Spleen (tissue), 11 donors: ENCODE results near the gene PGBD5. TPM values are rescaled to one million over a fixed set of nuclear protein-coding genes. Genes with fewer than 3 reads are reported as not detected.

ENCODE experiments used
- DNase-seq: peaks from one replicate; pipeline ENCODE4 v3.0.0-alpha.2; 2020
- H3K27ac ChIP-seq, 8 donors: fragments of 200-600 bp; sonication (generic) in 7 of 8; 1 replicate in 4 of 8; 2 replicates in 4 of 8; pipeline versions ENCODE4 v1.5.0 to v1.8.0; 2016 to 2021; ENCODE audit warnings: inconsistent platforms in 4 of 8, mild to moderate bottlenecking in 4 of 8, moderate library complexity in 1 of 8
- H3K27me3 ChIP-seq, 7 donors: fragments of 200-600 bp; sonication (generic) in 6 of 7; replicated peaks in 1 of 7; 1 replicate in 4 of 7; 2 replicates in 3 of 7; pipeline versions ENCODE4 v1.5.0 to v1.8.0; 2016 to 2021; ENCODE audit warnings: inconsistent platforms in 3 of 7, mild to moderate bottlenecking in 1 of 7
- H3K36me3 ChIP-seq, 6 donors: fragments of 200-600 bp; sonication (generic) in 5 of 6; 1 replicate in 4 of 6; 2 replicates in 2 of 6; pipeline versions ENCODE4 v1.5.0 to v1.8.0; 2016 to 2021; ENCODE audit warnings: inconsistent platforms in 2 of 6
- H3K4me1 ChIP-seq, 6 donors: fragments of 200-600 bp; sonication (generic) in 5 of 6; 1 replicate in 3 of 6; 2 replicates in 3 of 6; pipeline versions ENCODE4 v1.5.0 to v1.8.0; 2016 to 2021; ENCODE audit warnings: inconsistent platforms in 3 of 6
- H3K4me3 ChIP-seq, 8 donors: fragments of 200-600 bp; sonication (generic) in 7 of 8; 1 replicate in 4 of 8; 2 replicates in 4 of 8; pipeline versions ENCODE4 v1.5.0 to v1.8.0; 2016 to 2021; ENCODE audit warnings: inconsistent platforms in 4 of 8, mild to moderate bottlenecking in 4 of 8, moderate library complexity in 2 of 8
- H3K9me3 ChIP-seq, 8 donors: fragments of 200-600 bp; sonication (generic) in 7 of 8; 1 replicate in 4 of 8; 2 replicates in 4 of 8; pipeline versions ENCODE4 v1.5.0 to v1.8.0; 2016 to 2021; ENCODE audit warnings: inconsistent platforms in 4 of 8
- POLR2A ChIP-seq, 3 donors: fragments of 450-650 bp; IDR thresholded peaks; one replicate each; pipeline ENCODE4 v1.5.1; 2017; ENCODE audit warnings: antibody characterized with exemption in 3 of 3, mild to moderate bottlenecking in 1 of 3
- POLR2AphosphoS5 ChIP-seq, 3 donors: sonication (generic); formaldehyde crosslinking; IDR thresholded peaks; one replicate each; pipeline ENCODE4 v1.5.1; 2017; ENCODE audit warnings: antibody characterized with exemption in 3 of 3
- WGBS, 5 donors: extraction: QIAGEN DNeasy Blood & Tissue Kit in 3 of 5; methylation state at CpG; one replicate each; pipeline versions ENCODE4 v1.1.5 to v1.1.7; 2013 to 2018; 5-methylcytosine and 5-hydroxymethylcytosine counted together
- intact Hi-C: fragments of 100-400 bp; cut with DNase I; formaldehyde crosslinking; loops from one replicate; pipeline ENCODE4 v1.15.0; 2023; ENCODE audit warnings: low total_unique reads
- polyA plus RNA-seq, 3 donors: library from polyadenylated mRNA; stranded (reverse); fragments of 200-250 nt; gene quantifications; one replicate each; pipeline ENCODE4 v1.2.1, GENCODE V29; 2013
- total RNA-seq, 7 donors: library from RNA; depleted of rRNA in 3 of 7; stranded (reverse); fragments of >200 nt in 3 of 7; fragmentation: NEBNext Ultra II Directional in 4 of 7; extraction: Animal tissue kit (Norgen Biotek cat#: 25700) in 4 of 7; gene quantifications; one replicate each; pipeline versions ENCODE4 v1.1.0 to v1.2.1, GENCODE V29; 2016 to 2021
- TF ChIP-seq, protein P1 (sequence below), 11 experiments: fragments of 200-600 bp in 7 of 11; fragments of 450-650 bp in 4 of 11; sonication (generic) in 4 of 11; IDR thresholded peaks in 8 of 11; conservative IDR thresholded peaks in 3 of 11; 1 replicate in 7 of 11; 2 replicates in 4 of 11; pipeline versions ENCODE4 v1.4.0 to v1.8.0; 2016 to 2021; ENCODE audit warnings: antibody characterized with exemption in 11 of 11, inconsistent platforms in 4 of 11, mild to moderate bottlenecking in 1 of 11
- donor health status: healthy with polysubstance abuse.
- donor health status: DM: no; HTN: no; CAD: no; lungs with moderate emphysema.
- donor health status: DM: no; HTN: no; CAD: no.
- donor health status: Bipolar disorder and iron deficiency.
- donor health status: healthy.
- donor health status: DM: no; HTN: no; CAD: no.
- donor health status: DM: yes; HTN: yes; CAD: no.

The PGBD5 gene
- total and polyA plus RNA-seq, 10 donors = 0.07 to 6.7 (median 3.0) TPM

DNA sequence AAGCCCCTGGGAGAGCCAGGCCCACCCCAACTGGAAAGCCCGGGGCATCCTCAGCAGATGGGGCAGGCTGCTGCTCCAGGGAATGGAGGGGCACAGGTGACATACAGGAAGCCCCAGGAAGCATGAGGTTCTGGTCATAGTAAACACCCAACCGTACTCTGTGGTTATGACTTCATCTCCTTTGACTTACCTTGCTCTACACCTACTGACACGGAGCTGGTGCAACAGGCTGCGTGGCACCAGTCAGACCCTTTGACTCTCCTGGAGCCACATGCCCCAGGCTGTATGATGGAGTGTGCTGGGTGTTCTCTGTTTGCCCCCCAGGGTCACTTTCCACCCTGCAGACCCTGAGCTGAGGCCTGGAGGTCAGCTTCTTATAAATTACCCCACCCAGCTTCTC is 72.1 kb downstream of the PGBD5 start:
- DNase-seq = no peak
- no peaks in the 10 kb centered on the region for H3K4me1 ChIP-seq
- no peaks in the 10 kb centered on the region for H3K36me3 ChIP-seq
- no peaks in the 10 kb centered on the region for H3K27me3 ChIP-seq
- 73 to 86% (median 81%) methylated on average over 4 of the region's 4 CpGs for WGBS, 5 donors
- H3K27ac ChIP-seq = no peak overlapping the region
- TF ChIP-seq POLR2A (IDR thresholded peaks at IDR 0.05) = no peak
- TF ChIP-seq, protein P1, sequence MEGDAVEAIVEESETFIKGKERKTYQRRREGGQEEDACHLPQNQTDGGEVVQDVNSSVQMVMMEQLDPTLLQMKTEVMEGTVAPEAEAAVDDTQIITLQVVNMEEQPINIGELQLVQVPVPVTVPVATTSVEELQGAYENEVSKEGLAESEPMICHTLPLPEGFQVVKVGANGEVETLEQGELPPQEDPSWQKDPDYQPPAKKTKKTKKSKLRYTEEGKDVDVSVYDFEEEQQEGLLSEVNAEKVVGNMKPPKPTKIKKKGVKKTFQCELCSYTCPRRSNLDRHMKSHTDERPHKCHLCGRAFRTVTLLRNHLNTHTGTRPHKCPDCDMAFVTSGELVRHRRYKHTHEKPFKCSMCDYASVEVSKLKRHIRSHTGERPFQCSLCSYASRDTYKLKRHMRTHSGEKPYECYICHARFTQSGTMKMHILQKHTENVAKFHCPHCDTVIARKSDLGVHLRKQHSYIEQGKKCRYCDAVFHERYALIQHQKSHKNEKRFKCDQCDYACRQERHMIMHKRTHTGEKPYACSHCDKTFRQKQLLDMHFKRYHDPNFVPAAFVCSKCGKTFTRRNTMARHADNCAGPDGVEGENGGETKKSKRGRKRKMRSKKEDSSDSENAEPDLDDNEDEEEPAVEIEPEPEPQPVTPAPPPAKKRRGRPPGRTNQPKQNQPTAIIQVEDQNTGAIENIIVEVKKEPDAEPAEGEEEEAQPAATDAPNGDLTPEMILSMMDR (IDR thresholded peaks at IDR 0.05 in 8 of 11, conservative IDR thresholded peaks at IDR 0.05 in 3 of 11) = no peak
- TF ChIP-seq POLR2AphosphoS5 (IDR thresholded peaks at IDR 0.05) = no peak
- no peak overlapping the region for H3K4me3 ChIP-seq
- no peaks in the 10 kb centered on the region for H3K9me3 ChIP-seq
- intact Hi-C loops = no loop called here

DNA sequence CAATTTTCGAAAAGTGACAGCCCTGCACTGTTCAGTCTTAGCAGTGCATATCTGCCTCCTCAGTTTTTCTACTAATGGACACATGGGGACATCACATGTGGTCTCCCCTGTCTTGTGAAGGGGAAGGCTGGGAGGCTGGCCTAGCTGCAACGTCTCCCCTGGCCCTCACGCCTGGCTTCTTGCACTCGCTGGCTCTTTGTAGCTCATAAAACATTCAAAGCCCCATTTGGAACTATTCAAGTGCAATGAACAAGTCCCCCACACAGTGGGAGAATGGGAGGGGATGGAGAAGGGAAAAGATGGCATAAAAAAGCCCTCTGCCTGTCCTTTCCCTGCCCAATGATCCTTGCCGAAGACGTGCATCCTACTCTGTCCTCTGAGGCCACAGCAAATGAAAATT is 73.6 kb downstream of the PGBD5 start:
- intact Hi-C loops = no loop called here
- Histone ChIP-seq H3K27ac (no peak overlapping the region), H3K9me3 (no peaks in the 10 kb centered on the region), H3K4me3 (no peak overlapping the region), H3K4me1 (no peaks in the 10 kb centered on the region), H3K27me3 (no peaks in the 10 kb centered on the region), H3K36me3 (no peaks in the 10 kb centered on the region)
- DNase-seq = no peak
- 84 to 91% (median 88%) methylated on average over 6 of the region's 6 CpGs for WGBS, 5 donors
- TF ChIP-seq POLR2AphosphoS5 (IDR thresholded peaks at IDR 0.05) (no peak), POLR2A (IDR thresholded peaks at IDR 0.05) (no peak)
- TF ChIP-seq, protein P1 (IDR thresholded peaks at IDR 0.05 in 8 of 11, conservative IDR thresholded peaks at IDR 0.05 in 3 of 11) = no peak

DNA sequence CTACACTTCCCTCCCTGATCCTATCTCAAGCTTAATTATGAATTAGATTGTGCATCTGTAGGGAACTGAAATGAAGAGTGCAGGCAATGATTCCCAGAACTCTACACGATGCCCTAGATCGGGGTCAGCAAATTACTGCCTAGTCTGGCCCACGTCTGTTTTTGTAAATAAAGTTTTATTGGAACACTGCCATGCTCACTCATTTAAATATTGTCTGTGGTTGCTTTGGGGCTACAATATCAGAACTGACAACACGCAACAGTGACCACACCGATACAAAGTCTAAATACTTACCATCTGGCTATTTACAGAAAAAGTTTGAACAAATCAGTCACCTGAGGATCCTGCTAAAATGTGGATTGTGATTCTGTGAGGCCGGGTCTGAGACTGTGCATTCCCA is 74.1 kb downstream of the PGBD5 start:
- H3K27ac ChIP-seq = no peak overlapping the region

DNA sequence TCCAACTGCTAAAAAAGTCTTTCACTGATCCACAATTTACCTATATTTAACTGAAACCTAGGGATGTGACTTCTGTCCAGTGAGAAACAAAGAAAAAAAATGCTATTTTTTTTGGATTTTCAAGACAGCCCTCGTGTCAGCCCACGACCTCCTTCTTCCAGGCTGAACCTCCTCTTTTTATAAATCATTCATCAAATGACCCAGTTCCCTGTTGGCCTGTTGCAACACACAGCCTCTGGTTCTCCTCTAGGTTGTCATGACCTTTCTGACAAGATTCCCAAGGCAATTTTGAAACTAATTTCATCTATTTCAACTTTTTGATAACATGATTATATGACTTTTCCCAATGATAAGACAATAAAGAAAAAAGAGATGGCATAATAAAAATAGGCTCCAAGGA is 74.6 kb downstream of the PGBD5 start:
- H3K27ac ChIP-seq = no peak overlapping the region

More for the DNA sequence above, 74.1 kb downstream of the PGBD5 start:
- 67 to 87% (median 74%) methylated on average over 6 of the region's 6 CpGs for WGBS, 5 donors
- TF ChIP-seq POLR2AphosphoS5 (IDR thresholded peaks at IDR 0.05) = no peak
- TF ChIP-seq POLR2A (IDR thresholded peaks at IDR 0.05) = no peak
- TF ChIP-seq, protein P1 (IDR thresholded peaks at IDR 0.05 in 8 of 11, conservative IDR thresholded peaks at IDR 0.05 in 3 of 11) = no peak
- Histone ChIP-seq H3K9me3 (no peaks in the 10 kb centered on the region), H3K36me3 (no peaks in the 10 kb centered on the region), H3K4me1 (no peaks in the 10 kb centered on the region), H3K27me3 (no peaks in the 10 kb centered on the region), H3K4me3 (no peak overlapping the region)
- no peak for DNase-seq
- intact Hi-C loops = no loop called here

More for the DNA sequence above, 74.6 kb downstream of the PGBD5 start:
- H3K9me3 ChIP-seq = no peaks in the 10 kb centered on the region
- intact Hi-C loops = no loop called here
- TF ChIP-seq POLR2AphosphoS5 (IDR thresholded peaks at IDR 0.05) (no peak), POLR2A (IDR thresholded peaks at IDR 0.05) (no peak)
- TF ChIP-seq, protein P1 (IDR thresholded peaks at IDR 0.05 in 8 of 11, conservative IDR thresholded peaks at IDR 0.05 in 3 of 11) = no peak
- H3K4me1 ChIP-seq = no peaks in the 10 kb centered on the region
- DNase-seq = no peak
- WGBS, 5 donors = 21 to 31% (median 28%) methylated on average over 2 of the region's 2 CpGs
- no peaks in the 10 kb centered on the region for H3K36me3 ChIP-seq
- H3K4me3 ChIP-seq = no peak overlapping the region
- no peaks in the 10 kb centered on the region for H3K27me3 ChIP-seq
